HepG2 (cell line): ENCODE data around the gene MUTYH. TPM values are rescaled to one million over a fixed set of nuclear protein-coding genes. Genes with fewer than 3 reads are reported as not detected.

Source experiments
- ATF1 ChIP-seq: IDR thresholded peaks from 2 replicates; pipeline ENCODE4 v1.6.1; 2016; ENCODE audit warnings: mild to moderate bottlenecking, control low read depth
- CBFB ChIP-seq: sonication (generic); formaldehyde crosslinking; IDR thresholded peaks from 2 replicates; pipeline ENCODE4 v1.4.0; 2020; ENCODE audit warnings: missing genetic modification reagents
- CHD4 ChIP-seq: fragments of 200-600 bp; sonication (generic); IDR thresholded peaks from 2 replicates; pipeline ENCODE4 v1.7.0; 2017; ENCODE audit warnings: mild to moderate bottlenecking, low read length, borderline replicate concordance
- ESRRA ChIP-seq: sonication (generic); formaldehyde crosslinking; IDR thresholded peaks from 2 replicates; pipeline ENCODE4 v1.5.1; 2020; ENCODE audit warnings: mild to moderate bottlenecking, low read depth, missing genetic modification reagents
- FOSL1 ChIP-seq: sonication (generic); formaldehyde crosslinking; IDR thresholded peaks from 2 replicates; pipeline ENCODE4 v1.9.0; 2021; ENCODE audit warnings: missing genetic modification reagents, borderline replicate concordance
- GATAD1 ChIP-seq: IDR thresholded peaks from 2 replicates; pipeline ENCODE4 v1.6.1; 2016; ENCODE audit warnings: missing genetic modification reagents, missing compliant biosample characterization
- GLI4 ChIP-seq: sonication (generic); formaldehyde crosslinking; IDR thresholded peaks from 2 replicates; pipeline ENCODE4 v1.5.1; 2020; ENCODE audit warnings: missing genetic modification reagents, mild to moderate bottlenecking, moderate library complexity, borderline replicate concordance
- HCFC1 ChIP-seq: fragments of 150-350 bp; IDR thresholded peaks from 2 replicates; pipeline ENCODE4 v1.6.1; 2014; ENCODE audit warnings: low read depth, low read length
- HMG20B ChIP-seq: conservative IDR thresholded peaks from 2 replicates; pipeline ENCODE4 v1.6.1; 2016; ENCODE audit warnings: missing genetic modification reagents, missing compliant biosample characterization
- KDM3A ChIP-seq: IDR thresholded peaks from 2 replicates; pipeline ENCODE4 v1.6.1; 2018; ENCODE audit warnings: low read depth, missing compliant biosample characterization
- KDM5B ChIP-seq: sonication (generic); formaldehyde crosslinking; IDR thresholded peaks from 2 replicates; pipeline ENCODE4 v1.4.0; 2020; ENCODE audit warnings: missing genetic modification reagents, mild to moderate bottlenecking, borderline replicate concordance
- MEIS2 ChIP-seq: sonication (generic); formaldehyde crosslinking; IDR thresholded peaks from 2 replicates; pipeline ENCODE4 v1.9.0; 2021; ENCODE audit warnings: mild to moderate bottlenecking, missing genetic modification reagents
- MZF1 ChIP-seq: sonication (generic); formaldehyde crosslinking; IDR thresholded peaks from 2 replicates; pipeline ENCODE4 v1.8.1; 2023; ENCODE audit warnings: mild to moderate bottlenecking, missing genetic modification reagents, borderline replicate concordance
- RAD21 ChIP-seq: fragments of 450-650 bp; formaldehyde crosslinking; IDR thresholded peaks from 2 replicates; pipeline ENCODE4 v1.5.0; 2020; ENCODE audit warnings: mild to moderate bottlenecking
- RARG ChIP-seq: sonication (generic); formaldehyde crosslinking; IDR thresholded peaks from 2 replicates; pipeline ENCODE4 v1.4.0; 2020; ENCODE audit warnings: low read depth, mild to moderate bottlenecking, missing genetic modification reagents
- SAP130 ChIP-seq: IDR thresholded peaks from 2 replicates; pipeline ENCODE4 v1.6.1; 2016; ENCODE audit warnings: low read depth
- SIN3A ChIP-seq: IDR thresholded peaks from 2 replicates; pipeline ENCODE4 v1.6.1; 2011; ENCODE audit warnings: low read depth, mild to moderate bottlenecking, control low read depth, low read length, borderline replicate concordance
- SMAD3 ChIP-seq: sonication (generic); formaldehyde crosslinking; IDR thresholded peaks from 2 replicates; pipeline ENCODE4 v1.4.0; 2020; ENCODE audit warnings: missing genetic modification reagents
- TGIF2 ChIP-seq: IDR thresholded peaks from 2 replicates; pipeline ENCODE4 v1.6.1; 2016; ENCODE audit warnings: control low read depth, missing compliant biosample characterization
- ZFP37 ChIP-seq: sonication (generic); formaldehyde crosslinking; IDR thresholded peaks from 2 replicates; pipeline ENCODE4 v1.4.0; 2020; ENCODE audit warnings: missing genetic modification reagents, borderline replicate concordance
- ZNF335 ChIP-seq: sonication (generic); formaldehyde crosslinking; IDR thresholded peaks from 2 replicates; pipeline ENCODE4 v1.4.0; 2020; ENCODE audit warnings: missing genetic modification reagents
- ZNF484 ChIP-seq: sonication (generic); formaldehyde crosslinking; IDR thresholded peaks from 2 replicates; pipeline ENCODE4 v1.5.1; 2020; ENCODE audit warnings: mild to moderate bottlenecking, low read depth, missing genetic modification reagents, borderline replicate concordance
- ZNF501 ChIP-seq: sonication (generic); formaldehyde crosslinking; IDR thresholded peaks from 2 replicates; pipeline ENCODE4 v1.5.1; 2020; ENCODE audit warnings: mild to moderate bottlenecking, moderate library complexity, missing genetic modification reagents
- ZNF543 ChIP-seq: sonication (generic); formaldehyde crosslinking; IDR thresholded peaks from 2 replicates; pipeline ENCODE4 v1.4.0; 2020; ENCODE audit warnings: mild to moderate bottlenecking, missing genetic modification reagents
- polyA plus RNA-seq, 8 experiments: library from polyadenylated mRNA; depleted of rRNA in 3 of 8; stranded (reverse) in 7 of 8; unstranded in 1 of 8; fragments of >200 nt; fragmentation: Illumina TruSeq in 4 of 8; extraction: Trizol in 4 of 8; gene quantifications; 2 replicates each; pipeline versions ENCODE4 v1.2.1 to v1.2.3, GENCODE V29; 2011 to 2016; ENCODE audit warnings: low read depth in 4 of 8, missing spikeins in 1 of 8, mixed read lengths in 1 of 8; ENCODE audit not compliant: insufficient read depth in 1 of 8
- total RNA-seq, 5 experiments: library from RNA; depleted of rRNA; stranded (reverse); fragments of >200 nt; fragmentation: Illumina TruSeq; extraction: Trizol; gene quantifications; 2 replicates each; pipeline ENCODE4 v1.2.3, GENCODE V29; 2016; ENCODE audit warnings: low read depth in 1 of 5
- TF ChIP-seq, protein P1 (sequence below): sonication (generic); formaldehyde crosslinking; IDR thresholded peaks from 2 replicates; pipeline ENCODE4 v1.5.0; 2020; ENCODE audit warnings: mild to moderate bottlenecking, missing genetic modification reagents, moderate library complexity
- TF ChIP-seq, protein P2 (sequence below): fragments of 450-650 bp; IDR thresholded peaks from 2 replicates; pipeline ENCODE4 v1.6.1; 2017; ENCODE audit warnings: mild to moderate bottlenecking
- TF ChIP-seq, protein P3 (sequence below): IDR thresholded peaks from 2 replicates; pipeline ENCODE4 v1.6.1; 2016; ENCODE audit warnings: low read depth, control low read depth

Gene MUTYH
- total and polyA plus RNA-seq, 2 of the 13 experiments (the other 11 are each of a cell fraction or from before 2014, with no cell fraction given) = 16.3 to 17.1 TPM

DNA sequence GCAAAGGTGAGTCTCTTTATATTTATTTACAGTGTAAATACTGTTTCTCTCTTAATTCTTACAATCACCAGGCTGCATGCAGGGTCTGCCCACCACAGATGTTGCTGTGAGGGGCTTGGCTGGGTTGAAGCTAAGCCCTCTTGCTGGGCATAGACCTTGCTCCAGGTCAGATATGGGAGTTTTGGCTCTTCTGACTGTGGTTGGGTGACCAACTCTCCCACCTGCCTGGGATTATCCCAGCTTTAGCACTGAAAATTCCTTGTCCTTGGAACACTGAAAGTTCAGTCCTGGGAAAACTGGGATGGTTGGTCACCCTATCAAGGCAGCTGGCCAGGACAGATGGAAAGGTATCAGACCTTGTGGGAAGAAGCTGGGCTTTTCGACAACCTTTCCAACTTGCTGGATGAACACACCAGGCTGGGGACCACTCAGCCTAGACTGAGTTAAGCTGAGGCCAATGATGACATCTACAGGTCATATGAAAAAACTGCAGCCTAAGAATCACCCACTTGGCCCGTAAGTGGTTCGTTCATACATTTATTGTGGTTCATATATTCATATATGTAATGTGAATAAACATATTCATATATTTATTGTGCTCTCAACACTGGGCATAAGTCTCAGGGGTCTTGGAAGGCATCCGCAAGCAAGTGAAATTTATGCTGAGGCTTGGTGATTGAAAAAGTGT is 40.1 kb downstream of the MUTYH start (continued):
- TF ChIP-seq, protein P1, sequence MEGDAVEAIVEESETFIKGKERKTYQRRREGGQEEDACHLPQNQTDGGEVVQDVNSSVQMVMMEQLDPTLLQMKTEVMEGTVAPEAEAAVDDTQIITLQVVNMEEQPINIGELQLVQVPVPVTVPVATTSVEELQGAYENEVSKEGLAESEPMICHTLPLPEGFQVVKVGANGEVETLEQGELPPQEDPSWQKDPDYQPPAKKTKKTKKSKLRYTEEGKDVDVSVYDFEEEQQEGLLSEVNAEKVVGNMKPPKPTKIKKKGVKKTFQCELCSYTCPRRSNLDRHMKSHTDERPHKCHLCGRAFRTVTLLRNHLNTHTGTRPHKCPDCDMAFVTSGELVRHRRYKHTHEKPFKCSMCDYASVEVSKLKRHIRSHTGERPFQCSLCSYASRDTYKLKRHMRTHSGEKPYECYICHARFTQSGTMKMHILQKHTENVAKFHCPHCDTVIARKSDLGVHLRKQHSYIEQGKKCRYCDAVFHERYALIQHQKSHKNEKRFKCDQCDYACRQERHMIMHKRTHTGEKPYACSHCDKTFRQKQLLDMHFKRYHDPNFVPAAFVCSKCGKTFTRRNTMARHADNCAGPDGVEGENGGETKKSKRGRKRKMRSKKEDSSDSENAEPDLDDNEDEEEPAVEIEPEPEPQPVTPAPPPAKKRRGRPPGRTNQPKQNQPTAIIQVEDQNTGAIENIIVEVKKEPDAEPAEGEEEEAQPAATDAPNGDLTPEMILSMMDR (CRISPR knock-in tag) = peak; percentile 90
- TF ChIP-seq ESRRA (no peak), RAD21 (peak; percentile 85), FOSL1 (CRISPR knock-in tag) (no peak), ZNF543 (CRISPR knock-in tag) (no peak), HMG20B (CRISPR knock-in tag) (no peak), SIN3A (no peak), KDM5B (CRISPR knock-in tag) (no peak), ATF1 (CRISPR knock-in tag) (no peak), ZNF335 (CRISPR knock-in tag) (peak; percentile 24; the same call in 1 of the 2 replicates), KDM3A (no peak), SAP130 (CRISPR knock-in tag) (0 out of 2 replicates have a peak, but pooled peaks have one; percentile 13), SMAD3 (CRISPR knock-in tag) (0 out of 2 replicates have a peak, but pooled peaks have one; percentile 23), CHD4 (peak; percentile 54; the same call in 1 of the 2 replicates), ZNF501 (CRISPR knock-in tag) (peak; percentile 63; the same call in 1 of the 2 replicates), GLI4 (CRISPR knock-in tag) (no peak), ZFP37 (CRISPR knock-in tag) (no peak), RARG (CRISPR knock-in tag) (no peak), ZNF484 (no peak), CBFB (CRISPR knock-in tag) (no peak), TGIF2 (CRISPR knock-in tag) (no peak), GATAD1 (CRISPR knock-in tag) (0 out of 2 replicates have a peak, but pooled peaks have one; percentile 20), MEIS2 (CRISPR knock-in tag) (no peak), HCFC1 (no peak), MZF1 (CRISPR knock-in tag) (no peak)
- TF ChIP-seq, protein P2, sequence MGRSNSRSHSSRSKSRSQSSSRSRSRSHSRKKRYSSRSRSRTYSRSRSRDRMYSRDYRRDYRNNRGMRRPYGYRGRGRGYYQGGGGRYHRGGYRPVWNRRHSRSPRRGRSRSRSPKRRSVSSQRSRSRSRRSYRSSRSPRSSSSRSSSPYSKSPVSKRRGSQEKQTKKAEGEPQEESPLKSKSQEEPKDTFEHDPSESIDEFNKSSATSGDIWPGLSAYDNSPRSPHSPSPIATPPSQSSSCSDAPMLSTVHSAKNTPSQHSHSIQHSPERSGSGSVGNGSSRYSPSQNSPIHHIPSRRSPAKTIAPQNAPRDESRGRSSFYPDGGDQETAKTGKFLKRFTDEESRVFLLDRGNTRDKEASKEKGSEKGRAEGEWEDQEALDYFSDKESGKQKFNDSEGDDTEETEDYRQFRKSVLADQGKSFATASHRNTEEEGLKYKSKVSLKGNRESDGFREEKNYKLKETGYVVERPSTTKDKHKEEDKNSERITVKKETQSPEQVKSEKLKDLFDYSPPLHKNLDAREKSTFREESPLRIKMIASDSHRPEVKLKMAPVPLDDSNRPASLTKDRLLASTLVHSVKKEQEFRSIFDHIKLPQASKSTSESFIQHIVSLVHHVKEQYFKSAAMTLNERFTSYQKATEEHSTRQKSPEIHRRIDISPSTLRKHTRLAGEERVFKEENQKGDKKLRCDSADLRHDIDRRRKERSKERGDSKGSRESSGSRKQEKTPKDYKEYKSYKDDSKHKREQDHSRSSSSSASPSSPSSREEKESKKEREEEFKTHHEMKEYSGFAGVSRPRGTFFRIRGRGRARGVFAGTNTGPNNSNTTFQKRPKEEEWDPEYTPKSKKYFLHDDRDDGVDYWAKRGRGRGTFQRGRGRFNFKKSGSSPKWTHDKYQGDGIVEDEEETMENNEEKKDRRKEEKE = no peak
- TF ChIP-seq, protein P3, sequence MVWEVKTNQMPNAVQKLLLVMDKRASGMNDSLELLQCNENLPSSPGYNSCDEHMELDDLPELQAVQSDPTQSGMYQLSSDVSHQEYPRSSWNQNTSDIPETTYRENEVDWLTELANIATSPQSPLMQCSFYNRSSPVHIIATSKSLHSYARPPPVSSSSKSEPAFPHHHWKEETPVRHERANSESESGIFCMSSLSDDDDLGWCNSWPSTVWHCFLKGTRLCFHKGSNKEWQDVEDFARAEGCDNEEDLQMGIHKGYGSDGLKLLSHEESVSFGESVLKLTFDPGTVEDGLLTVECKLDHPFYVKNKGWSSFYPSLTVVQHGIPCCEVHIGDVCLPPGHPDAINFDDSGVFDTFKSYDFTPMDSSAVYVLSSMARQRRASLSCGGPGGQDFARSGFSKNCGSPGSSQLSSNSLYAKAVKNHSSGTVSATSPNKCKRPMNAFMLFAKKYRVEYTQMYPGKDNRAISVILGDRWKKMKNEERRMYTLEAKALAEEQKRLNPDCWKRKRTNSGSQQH (CRISPR knock-in tag) = no peak
